ENCODE measurements around the gene PPP4R4. TPM values are rescaled to one million over a fixed set of nuclear protein-coding genes. Genes with fewer than 3 reads are reported as not detected.

Gene PPP4R4
- total RNA-seq, 4 donors from 2014 or later = 0.13 TPM; not detected in 3

GRCh38 chr14:94316692-94317091 lies 142.6 kb downstream of the PPP4R4 start:
- DNase-seq = no peak
- TF ChIP-seq POLR2A (IDR thresholded peaks at IDR 0.05) (no peak), CTCF (IDR thresholded peaks at IDR 0.05 in 4 of 5, conservative IDR thresholded peaks at IDR 0.05 in 1 of 5) (no peak)
- H3K36me3 ChIP-seq = no peaks in the 10 kb centered on the region
- H3K27ac ChIP-seq = no peak overlapping the region
- no peaks in the 10 kb centered on the region for H3K27me3 ChIP-seq
- no peaks in the 10 kb centered on the region for H3K4me1 ChIP-seq
- ATAC-seq = no peak
- no peaks in the 10 kb centered on the region for H3K9me3 ChIP-seq
- in situ Hi-C loops (cut with MboI; ENCODE audit: low sequenced_read_pairs in 4 of 4) (no loop called here), intact Hi-C loops (cut with DNase I; ENCODE audit: low total_unique reads) (no loop called here)
- H3K4me3 ChIP-seq = no peak overlapping the region

GRCh38 chr14:94317259-94317658 lies 143.1 kb downstream of the PPP4R4 start:
- Histone ChIP-seq H3K4me1 (no peaks in the 10 kb centered on the region), H3K27me3 (no peaks in the 10 kb centered on the region), H3K36me3 (no peaks in the 10 kb centered on the region), H3K9me3 (no peaks in the 10 kb centered on the region), H3K27ac (no peak overlapping the region), H3K4me3 (no peak overlapping the region)
- no peak for ATAC-seq
- intact Hi-C loops (cut with DNase I; ENCODE audit: low total_unique reads) (no loop called here), in situ Hi-C loops (cut with MboI; ENCODE audit: low sequenced_read_pairs in 4 of 4) (no loop called here)
- TF ChIP-seq CTCF (IDR thresholded peaks at IDR 0.05 in 4 of 5, conservative IDR thresholded peaks at IDR 0.05 in 1 of 5) = no peak
- TF ChIP-seq POLR2A (IDR thresholded peaks at IDR 0.05) = no peak
- peak; percentile 12 to 28 for DNase-seq

DNA sequence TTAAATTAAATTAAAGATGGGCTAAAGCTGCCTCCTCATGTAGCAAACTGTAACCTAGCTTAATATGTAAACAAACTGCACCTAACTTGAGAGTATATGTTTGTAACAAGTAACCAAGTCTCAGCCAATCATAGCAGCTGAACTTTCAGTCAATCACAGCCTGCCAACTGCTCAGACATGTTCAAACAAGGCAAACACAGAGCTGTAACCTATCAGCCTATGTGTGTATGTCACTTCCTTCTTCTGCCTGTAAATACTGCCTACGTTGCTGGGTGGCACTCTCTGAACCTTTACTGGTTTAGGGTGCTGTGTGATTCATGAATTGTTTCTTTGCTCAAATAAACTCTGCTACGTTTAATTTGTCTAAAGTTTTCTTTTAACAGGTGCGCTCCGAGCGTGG lies 146.1 kb downstream of the PPP4R4 start:
- in situ Hi-C loops (cut with MboI; ENCODE audit: low sequenced_read_pairs in 4 of 4) = no loop called here
- Histone ChIP-seq H3K9me3 (no peaks in the 10 kb centered on the region), H3K36me3 (no peaks in the 10 kb centered on the region), H3K27ac (no peak overlapping the region), H3K4me1 (no peaks in the 10 kb centered on the region), H3K27me3 (peaks cover 0 to 2% (median 0%) of the 10 kb centered on the region in 3 donors), H3K4me3 (no peak overlapping the region)
- DNase-seq (no peak), ATAC-seq (no peak)
- intact Hi-C loops (cut with DNase I; ENCODE audit: low total_unique reads) = no loop called here
- no peak for TF ChIP-seq CTCF (IDR thresholded peaks at IDR 0.05 in 4 of 5, conservative IDR thresholded peaks at IDR 0.05 in 1 of 5)
- no peak for TF ChIP-seq POLR2A (IDR thresholded peaks at IDR 0.05)

- no peak for DNase-seq
Observed at GRCh38 chr14:94321421-94322271, 147.5 kb downstream of the PPP4R4 start.

More at GRCh38 chr14:94321421-94322271, 147.5 kb downstream of the PPP4R4 start:
- no peak overlapping the region for H3K27ac ChIP-seq
- intact Hi-C loops (cut with DNase I; ENCODE audit: low total_unique reads) (no loop called here), in situ Hi-C loops (cut with MboI; ENCODE audit: low sequenced_read_pairs in 4 of 4) (no loop called here)
- ATAC-seq = no peak
- TF ChIP-seq POLR2A (IDR thresholded peaks at IDR 0.05) (no peak), CTCF (IDR thresholded peaks at IDR 0.05 in 4 of 5, conservative IDR thresholded peaks at IDR 0.05 in 1 of 5) (no peak)
- no peaks in the 10 kb centered on the region for H3K4me1 ChIP-seq
- peaks cover 0 to 2% (median 0%) of the 10 kb centered on the region in 3 donors for H3K27me3 ChIP-seq
- no peak overlapping the region for H3K4me3 ChIP-seq
- no peaks in the 10 kb centered on the region for H3K9me3 ChIP-seq
- H3K36me3 ChIP-seq = no peaks in the 10 kb centered on the region
